ENCODE results near the gene TSR2. TPM values are rescaled to one million over a fixed set of nuclear protein-coding genes. Genes with fewer than 3 reads are reported as not detected.
"Not testable (repeated sequence)": the region's sequence is repeated elsewhere in the genome, so short reads cannot be mapped to it uniquely, and the experiment has no call there.

Gene TSR2
- total and polyA plus RNA-seq, 7 donors = 21.9 to 52.2 (median 30.7) TPM

DNA sequence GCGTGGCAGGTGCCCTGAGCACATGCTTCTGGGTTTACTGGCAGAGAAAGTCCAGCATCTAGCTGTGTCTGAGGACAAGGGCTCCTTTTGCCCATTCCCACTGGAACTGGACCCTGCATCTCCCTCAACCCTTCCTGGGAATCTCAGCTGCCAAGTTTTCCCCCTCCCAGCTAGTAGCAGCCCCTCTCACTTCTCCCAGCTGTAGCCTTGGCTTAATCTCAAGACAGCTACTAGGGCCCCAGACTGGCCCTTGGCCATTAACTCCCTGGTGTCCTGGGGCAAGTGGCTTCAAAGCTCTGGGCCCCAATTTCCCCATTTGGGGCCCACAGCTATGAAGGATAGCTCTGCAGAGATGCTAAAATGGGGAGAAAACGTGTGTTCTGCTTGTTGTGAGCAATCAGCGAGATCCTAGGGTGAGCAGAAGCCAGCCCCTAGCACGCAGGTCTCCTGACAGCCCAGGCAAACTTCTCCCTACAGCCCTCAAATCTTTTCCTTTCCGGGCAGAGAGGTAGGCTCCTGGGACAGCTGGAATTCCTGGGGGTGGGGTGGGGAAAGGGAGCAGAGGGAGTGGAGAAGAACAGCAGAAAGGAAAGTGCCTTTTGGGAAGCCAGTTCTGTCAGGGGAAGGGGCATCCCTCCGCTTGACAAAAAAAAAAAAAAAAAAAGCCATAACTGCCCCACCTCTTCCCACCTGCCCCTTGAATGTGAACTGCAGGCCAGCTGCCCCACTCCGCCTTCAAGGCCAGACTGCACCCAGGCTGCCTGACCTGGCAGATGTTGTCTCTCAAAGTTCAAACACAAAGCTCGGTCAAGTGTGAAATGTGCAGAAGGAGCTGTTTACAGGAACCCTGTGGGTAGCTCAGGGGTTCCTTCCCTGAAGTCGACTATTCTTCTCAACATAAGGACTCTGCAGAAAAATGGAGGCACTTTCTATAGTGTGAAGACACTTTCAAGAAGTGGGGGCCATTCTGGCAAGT, 39.2 kb downstream of the TSR2 start:
- TF ChIP-seq, protein P1, sequence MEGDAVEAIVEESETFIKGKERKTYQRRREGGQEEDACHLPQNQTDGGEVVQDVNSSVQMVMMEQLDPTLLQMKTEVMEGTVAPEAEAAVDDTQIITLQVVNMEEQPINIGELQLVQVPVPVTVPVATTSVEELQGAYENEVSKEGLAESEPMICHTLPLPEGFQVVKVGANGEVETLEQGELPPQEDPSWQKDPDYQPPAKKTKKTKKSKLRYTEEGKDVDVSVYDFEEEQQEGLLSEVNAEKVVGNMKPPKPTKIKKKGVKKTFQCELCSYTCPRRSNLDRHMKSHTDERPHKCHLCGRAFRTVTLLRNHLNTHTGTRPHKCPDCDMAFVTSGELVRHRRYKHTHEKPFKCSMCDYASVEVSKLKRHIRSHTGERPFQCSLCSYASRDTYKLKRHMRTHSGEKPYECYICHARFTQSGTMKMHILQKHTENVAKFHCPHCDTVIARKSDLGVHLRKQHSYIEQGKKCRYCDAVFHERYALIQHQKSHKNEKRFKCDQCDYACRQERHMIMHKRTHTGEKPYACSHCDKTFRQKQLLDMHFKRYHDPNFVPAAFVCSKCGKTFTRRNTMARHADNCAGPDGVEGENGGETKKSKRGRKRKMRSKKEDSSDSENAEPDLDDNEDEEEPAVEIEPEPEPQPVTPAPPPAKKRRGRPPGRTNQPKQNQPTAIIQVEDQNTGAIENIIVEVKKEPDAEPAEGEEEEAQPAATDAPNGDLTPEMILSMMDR (IDR thresholded peaks at IDR 0.05) = no peak
- Histone ChIP-seq H3K36me3 (ENCODE audit: insufficient read depth in 1 of 2, low read depth in 1 of 2) (no peaks in the 10 kb centered on the region), H3K9me3 (no peaks in the 10 kb centered on the region), H3K27me3 (ENCODE audit: insufficient read depth in 3 of 3, low read length in 2 of 3) (no peaks in the 10 kb centered on the region), H3K27ac (no peak overlapping the region), H3K4me1 (no peaks in the 10 kb centered on the region), H3K4me3 (no peak overlapping the region)
- no peak for DNase-seq
- WGBS, 3 donors = 39 to 57% (median 50%) methylated on average over 8 to 9 of the region's 9 CpGs
- intact Hi-C loops (cut with DNase I) = no loop called here
- ATAC-seq = no peak

DNA sequence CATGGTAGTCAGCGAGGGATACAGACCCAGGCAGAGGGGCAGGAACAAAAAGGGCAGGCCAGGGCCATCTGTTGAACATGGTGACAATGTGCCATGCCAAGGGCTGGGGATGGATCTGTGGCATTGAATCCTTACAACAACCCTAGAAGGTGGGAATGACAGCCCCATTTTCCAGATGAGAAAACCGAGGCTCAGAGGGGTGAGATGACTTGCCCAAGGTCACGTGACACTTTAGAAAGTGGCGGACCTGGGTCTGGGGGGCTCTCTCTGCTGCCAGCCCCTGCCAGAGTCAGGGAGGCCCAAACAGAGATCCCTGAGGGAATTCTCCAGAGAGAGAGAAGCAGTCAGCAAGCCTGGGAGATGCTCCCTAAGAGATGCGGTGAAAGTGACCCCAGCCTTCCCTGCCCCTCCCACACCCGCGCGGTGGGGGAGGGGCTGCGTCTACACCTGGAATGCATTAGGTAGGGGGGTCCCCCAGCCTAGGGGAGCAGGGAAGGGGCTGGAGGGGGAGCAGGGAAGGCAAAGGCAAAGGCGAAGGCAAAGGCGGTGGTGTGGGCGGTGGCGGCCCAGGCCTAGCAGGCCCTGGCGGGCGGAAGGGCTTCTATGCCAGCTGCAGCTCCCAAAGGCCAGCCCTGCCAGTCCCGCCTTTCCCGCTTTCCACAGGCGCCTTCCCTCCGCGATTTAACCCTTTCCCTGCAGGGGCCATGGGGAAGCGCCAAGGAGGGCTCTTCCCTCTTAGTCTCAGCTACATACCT, 42.8 kb downstream of the TSR2 start:
- Histone ChIP-seq H3K4me3 (no peak overlapping the region), H3K27ac (no peak overlapping the region), H3K9me3 (no peaks in the 10 kb centered on the region), H3K4me1 (no peaks in the 10 kb centered on the region), H3K27me3 (ENCODE audit: insufficient read depth in 3 of 3, low read length in 2 of 3) (no peaks in the 10 kb centered on the region), H3K36me3 (ENCODE audit: insufficient read depth in 1 of 2, low read depth in 1 of 2) (no peaks in the 10 kb centered on the region)
- ATAC-seq (no peak), DNase-seq (no peak)
- intact Hi-C loops (cut with DNase I) = no loop called here
- WGBS, 3 donors = 29 to 37% (median 33%) methylated on average over 17 to 21 of the region's 21 CpGs
- TF ChIP-seq, protein P1 (IDR thresholded peaks at IDR 0.05) = no peak

DNA sequence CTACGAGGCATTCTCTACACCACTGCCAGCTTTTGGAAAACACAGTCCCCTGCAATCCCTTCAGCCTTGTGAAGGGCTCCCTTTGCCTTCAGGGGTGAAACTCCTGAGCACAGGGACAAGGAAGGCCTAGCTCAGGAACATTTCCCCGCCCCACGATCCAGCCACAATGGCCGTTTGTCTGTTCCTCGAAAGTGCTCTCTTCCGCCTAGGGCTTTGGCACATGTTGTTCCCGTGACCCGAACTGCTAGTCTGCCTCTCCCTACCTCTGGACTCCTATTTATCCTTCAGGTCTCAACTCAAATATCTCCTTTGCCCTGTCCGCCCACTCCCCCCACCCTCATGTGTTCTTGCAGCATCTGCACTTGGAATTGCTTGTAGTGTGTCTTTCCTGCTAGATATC, 43.7 kb downstream of the TSR2 start:
- DNase-seq (no peak), ATAC-seq (no peak)
- 54 to 63% (median 61%) methylated on average over 6 to 9 of the region's 9 CpGs for WGBS, 3 donors
- Histone ChIP-seq H3K9me3 (no peaks in the 10 kb centered on the region), H3K36me3 (ENCODE audit: insufficient read depth in 1 of 2, low read depth in 1 of 2) (no peaks in the 10 kb centered on the region), H3K27me3 (ENCODE audit: insufficient read depth in 3 of 3, low read length in 2 of 3) (no peaks in the 10 kb centered on the region), H3K4me3 (no peak overlapping the region), H3K27ac (no peak overlapping the region), H3K4me1 (no peaks in the 10 kb centered on the region)
- intact Hi-C loops (cut with DNase I) = no loop called here
- TF ChIP-seq, protein P1 (IDR thresholded peaks at IDR 0.05) = no peak

DNA sequence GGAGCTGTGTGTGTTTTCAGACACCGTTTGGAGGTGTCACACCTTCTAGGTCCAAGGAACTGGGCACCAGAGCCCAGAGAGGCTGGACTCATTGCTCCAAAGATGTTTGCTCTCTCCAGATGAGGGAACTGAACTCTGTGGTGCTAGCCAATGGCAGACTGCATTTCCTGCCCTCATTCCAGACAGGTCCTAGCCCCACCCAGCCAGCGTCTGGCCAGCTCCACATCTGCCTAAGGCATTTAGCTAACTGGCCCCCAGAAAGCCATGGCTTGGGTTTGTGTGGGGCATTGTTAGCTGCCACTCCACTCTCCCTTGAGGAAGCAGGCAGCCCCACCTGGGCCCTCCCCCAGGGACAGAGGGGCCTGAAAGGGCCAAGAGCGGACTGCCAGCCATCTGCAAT, 44.5 kb downstream of the TSR2 start:
- TF ChIP-seq, protein P1 (IDR thresholded peaks at IDR 0.05) = no peak
- Histone ChIP-seq H3K4me3 (no peak overlapping the region), H3K27me3 (ENCODE audit: insufficient read depth in 3 of 3, low read length in 2 of 3) (no peaks in the 10 kb centered on the region), H3K27ac (no peak overlapping the region), H3K4me1 (no peaks in the 10 kb centered on the region), H3K9me3 (no peaks in the 10 kb centered on the region), H3K36me3 (ENCODE audit: insufficient read depth in 1 of 2, low read depth in 1 of 2) (no peaks in the 10 kb centered on the region)
- whole genome bisulfite sequencing, 3 donors = 57 to 60% (median 58%) methylated on average over 3 of the region's 3 CpGs
- intact Hi-C loops (cut with DNase I) = no loop called here
- ATAC-seq (no peak), DNase-seq (peak in 1 of 2 donors; percentile 21)

DNA sequence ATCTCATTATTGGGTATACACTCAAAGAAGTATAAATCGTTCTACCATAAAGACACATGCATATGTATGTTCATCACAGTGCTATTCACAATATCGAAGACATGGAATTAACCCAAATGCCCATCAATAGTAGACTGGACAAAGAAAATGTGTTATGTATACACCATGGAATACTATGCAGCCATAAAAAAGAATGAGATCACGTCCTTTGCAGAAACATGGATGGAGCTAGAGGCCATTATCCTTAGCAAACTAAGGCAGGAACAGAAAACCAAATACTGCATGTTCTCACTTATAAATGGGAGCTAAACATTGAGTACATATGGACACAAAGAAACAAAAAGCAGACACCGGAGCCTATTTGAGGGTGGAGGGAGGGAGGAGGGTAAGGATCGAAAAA, 49.6 kb downstream of the TSR2 start:
- H3K27me3 ChIP-seq (ENCODE audit: insufficient read depth in 3 of 3, low read length in 2 of 3); ATAC-seq; DNase-seq; intact Hi-C loops (cut with DNase I); H3K4me3 ChIP-seq; H3K9me3 ChIP-seq; H3K4me1 ChIP-seq; H3K27ac ChIP-seq; H3K36me3 ChIP-seq (ENCODE audit: insufficient read depth in 1 of 2, low read depth in 1 of 2): not testable (repeated sequence)
- 90 to 98% (median 97%) methylated on average over 5 of the region's 5 CpGs for WGBS, 3 donors

Data from psoas muscle (tissue), 8 donors.